K562 (cell line): Measurements from ENCODE around the gene GAK. TPM values are rescaled to one million over a fixed set of nuclear protein-coding genes. Genes with fewer than 3 reads are reported as not detected.

Source experiments
- ATAC-seq: fragments of 200-7000 bp; cut with Tn5 transposase; 3 replicates; pipeline ENCODE4 v1.9.1; 2020; ENCODE audit warnings: moderate library complexity
- BruUV-seq: library from RNA; stranded (reverse); fragments of 400-500 nt; replicated peaks from 2 replicates; lab custom pipeline; 2021; lab: Mats Ljungman, UMichigan
- CTCF ChIA-PET: fragments of 300-600 bp; formaldehyde crosslinking; extraction: SDS; loops from one replicate; lab custom pipeline; 2021; ENCODE audit warnings: low intra/inter-chr PET ratio; lab: Yijun Ruan, JAX
- POLR2A ChIA-PET: fragments of 300-600, 350-650 bp; sonication (Branson Sonifier 250); formaldehyde crosslinking; extraction: SDS; loops from one replicate; lab custom pipeline; 2021; ENCODE audit warnings: antibody characterized with exemption, inconsistent platforms; lab: Yijun Ruan, JAX
- DNase-seq, 4 experiments: peaks; one replicate each; pipeline versions ENCODE4 v3.0.0 to v3.0.0-alpha.2; 2011 to 2018; ENCODE audit warnings: low spot score in 3 of 4, mixed read lengths in 3 of 4; ENCODE audit errors: extremely low read depth in 1 of 4
- FAIRE-seq: peaks from 2 replicates; lab custom pipeline; 2011; peaks lifted over from hg19 to GRCh38; lab: Jason Lieb, UNC
- H2AFZ ChIP-seq: 2 replicates; pipeline ENCODE4 v1.6.0; 2011; ENCODE audit warnings: low read depth, low read length, control low read depth, inconsistent platforms
- H3K27ac ChIP-seq: fragments of 200-600 bp; 3 replicates; pipeline ENCODE4 v1.8.0; 2011; ENCODE audit warnings: low read depth, mild to moderate bottlenecking, control low read depth, inconsistent platforms, low read length, moderate library complexity, mixed read lengths; ENCODE audit errors: extremely low read depth
- H3K27me3 ChIP-seq, 2 experiments: fragments of 300-600 bp in 1 of 2; 2 replicates in 1 of 2; 3 replicates in 1 of 2; pipeline versions ENCODE4 v1.6.0 to v1.8.0; 2011; ENCODE audit warnings: inconsistent platforms in 2 of 2, low read length in 2 of 2, mild to moderate bottlenecking in 1 of 2, mixed read lengths in 1 of 2, moderate library complexity in 1 of 2; ENCODE audit not compliant: control insufficient read depth in 2 of 2, insufficient read depth in 2 of 2
- H3K36me3 ChIP-seq: fragments of 300-600 bp; 3 replicates; pipeline ENCODE4 v1.8.0; 2011; ENCODE audit warnings: mild to moderate bottlenecking, low read length, inconsistent platforms; ENCODE audit not compliant: control insufficient read depth, insufficient read depth
- H3K4me1 ChIP-seq, 2 experiments: fragments of 200-600 bp in 1 of 2; replicated peaks in 1 of 2; 2 replicates in 1 of 2; 3 replicates in 1 of 2; pipeline versions ENCODE4 v1.5.1 to v1.8.0; 2011; ENCODE audit warnings: inconsistent platforms in 2 of 2, low read length in 2 of 2, mild to moderate bottlenecking in 1 of 2, mixed read lengths in 1 of 2, moderate library complexity in 1 of 2; ENCODE audit not compliant: control insufficient read depth in 2 of 2, insufficient read depth in 2 of 2
- H3K4me2 ChIP-seq: 2 replicates; pipeline ENCODE4 v1.6.1; 2011; ENCODE audit warnings: low read length, control low read depth, inconsistent platforms, mixed read lengths; ENCODE audit not compliant: insufficient read depth
- H3K4me3 ChIP-seq: fragments of 200-600 bp; sonication (generic), shearing (Covaris generic); 2 replicates; pipeline ENCODE4 v1.5.1; 2016; ENCODE audit warnings: control low read depth, inconsistent platforms
- H3K79me2 ChIP-seq: fragments of 200-600 bp; 3 replicates; pipeline ENCODE4 v1.8.0; 2011; ENCODE audit warnings: low read length, inconsistent platforms; ENCODE audit not compliant: control insufficient read depth, insufficient read depth
- H3K9ac ChIP-seq, 2 experiments: 2 replicates each; pipeline versions ENCODE4 v1.6.0 to v1.6.1; 2011; ENCODE audit warnings: low read depth in 2 of 2, low read length in 2 of 2, control low read depth in 1 of 2, inconsistent platforms in 1 of 2, mild to moderate bottlenecking in 1 of 2, mixed read lengths in 1 of 2; ENCODE audit not compliant: insufficient read depth in 1 of 2
- H3K9me1 ChIP-seq: one replicate; pipeline ENCODE4 v1.6.0; 2011; ENCODE audit warnings: inconsistent platforms, mild to moderate bottlenecking, low read length, moderate library complexity; ENCODE audit not compliant: control insufficient read depth, insufficient read depth
- H3K9me3 ChIP-seq: replicated peaks from 2 replicates; pipeline ENCODE4 v1.5.1; 2011; ENCODE audit warnings: low read depth, low read length, inconsistent platforms; ENCODE audit not compliant: control insufficient read depth, insufficient read depth
- H4K20me1 ChIP-seq: replicated peaks from 2 replicates; pipeline ENCODE4 v1.6.1; 2011; ENCODE audit warnings: low read length, inconsistent platforms, mixed read lengths; ENCODE audit not compliant: control insufficient read depth, insufficient read depth
- MYNN ChIP-seq, 2 experiments: sonication (generic); formaldehyde crosslinking in 1 of 2; IDR thresholded peaks; 2 replicates each; pipeline versions ENCODE4 v1.5.0 to v1.6.1; 2016 to 2020; ENCODE audit warnings: antibody characterized with exemption in 1 of 2, missing genetic modification reagents in 1 of 2
- NR0B1 ChIP-seq: fragments of 450-650 bp; IDR thresholded peaks from one replicate; pipeline ENCODE4 v1.6.1; 2018; ENCODE audit warnings: mild to moderate bottlenecking, moderate library complexity; ENCODE audit not compliant: partially characterized antibody
- POLR2G ChIP-seq: fragments of 200-400 bp; formaldehyde crosslinking; IDR thresholded peaks from 2 replicates; pipeline ENCODE4 v1.6.1; 2017; ENCODE audit warnings: low read depth, mild to moderate bottlenecking, antibody characterized with exemption, low read length, moderate library complexity
- PYGO2 ChIP-seq: fragments of 450-650 bp; IDR thresholded peaks from 2 replicates; pipeline ENCODE4 v1.6.1; 2016; ENCODE audit warnings: mild to moderate bottlenecking, missing genetic modification characterization, moderate library complexity, missing compliant biosample characterization
- SAFB2 ChIP-seq: fragments of 200-400 bp; formaldehyde crosslinking; IDR thresholded peaks from 2 replicates; pipeline ENCODE4 v1.6.1; 2018; ENCODE audit warnings: borderline replicate concordance, low read length, low read depth, moderate library complexity; ENCODE audit not compliant: severe bottlenecking
- SLC30A9 ChIP-seq: fragments of 250-450 bp; sonication (Bioruptor Pico); IDR thresholded peaks from 2 replicates; pipeline ENCODE4 v1.8.0; 2022; ENCODE audit warnings: mild to moderate bottlenecking, moderate library complexity
- THRAP3 ChIP-seq: fragments of 450-650 bp; IDR thresholded peaks from 2 replicates; pipeline ENCODE4 v1.6.1; 2016; ENCODE audit warnings: mild to moderate bottlenecking, inconsistent platforms, borderline replicate concordance
- ZNF436 ChIP-seq: fragments of 250-450, 450-650 bp; sonication (Bioruptor Pico); formaldehyde crosslinking; IDR thresholded peaks from 2 replicates; pipeline ENCODE4 v1.7.0; 2020; ENCODE audit warnings: mild to moderate bottlenecking
- ZNF445 ChIP-seq: fragments of 250-450 bp; sonication (Bioruptor Pico); IDR thresholded peaks from 2 replicates; pipeline ENCODE4 v1.4.0; 2020; ENCODE audit warnings: low read depth, mild to moderate bottlenecking, moderate library complexity
- WGBS: fragments of 100-300 bp; shearing (Covaris generic); methylation state at CpG from one replicate; pipeline ENCODE4 v1.1.6; 2016; ENCODE audit warnings: low coverage, mixed read lengths; ENCODE audit not compliant: insufficient coverage; ENCODE audit errors: missing lambda C conversion rate; 5-methylcytosine and 5-hydroxymethylcytosine counted together
- in situ Hi-C: fragments of 300-500 bp; cut with MboI; formaldehyde crosslinking; loops from 4 replicates; pipeline ENCODE4 v1.15.0; 2018; ENCODE audit warnings: inconsistent platforms, mixed read lengths
- intact Hi-C: fragments of 100-400 bp; cut with micrococcal nuclease; formaldehyde crosslinking; loops from 2 replicates; pipeline ENCODE4 v1.14.2; 2022
- polyA plus RNA-seq, 8 experiments: library from polyadenylated mRNA; depleted of rRNA in 4 of 8; stranded (reverse) in 5 of 8; unstranded in 3 of 8; fragments of >200 nt; fragmentation: Nextera tagmentation in 2 of 8; fragmentation: Illumina TruSeq in 1 of 8; extraction: Ambion mirVana in 2 of 8; extraction: Trizol in 1 of 8; gene quantifications; 2 replicates each; pipeline versions ENCODE4 v1.2.1 to v1.2.3, GENCODE V29; 2011 to 2014; ENCODE audit warnings: inconsistent platforms in 1 of 8, missing spikeins in 1 of 8
- total RNA-seq, 7 experiments: library from RNA; depleted of rRNA in 6 of 7; stranded (reverse); fragments of >200 nt in 6 of 7; fragmentation: Illumina TruSeq in 2 of 7; extraction: Trizol in 2 of 7; gene quantifications; 2 replicates each; pipeline versions ENCODE4 v1.2.1 to v1.2.3, GENCODE V29; 2011 to 2021; ENCODE audit warnings: low replicate concordance in 1 of 7

GAK gene
- total and polyA plus RNA-seq, 9 of the 15 experiments (the other 6 are each of a cell fraction or from before 2014, with no cell fraction given): 1.3 to 102 (median 16.2) TPM

GRCh38 chr4:909821-910220 is 22.3 kb downstream of the GAK start (continued):
- TF ChIP-seq ZNF436 (CRISPR knock-in tag) (no peak), SAFB2 (no peak), MYNN (IDR thresholded peaks at IDR 0.05) (no peak), MYNN (CRISPR knock-in tag; IDR thresholded peaks at IDR 0.05) (no peak), NR0B1 (no peak), THRAP3 (no peak), SLC30A9 (CRISPR knock-in tag) (no peak)

- ATAC-seq (no peak), FAIRE-seq (no peak), DNase-seq (no peak)
- ChIA-PET CTCF (no interaction called here), POLR2A (interaction anchor here (1.0 to 1.2 kb wide), 2 partner anchors 9 to 23 kb away, joined by 3 to 4 read pairs; partner anchors contain the start of genes GAK and TMEM175)
- intact Hi-C loops: no loop called here
- in situ Hi-C loops: no loop called here
- Histone ChIP-seq H3K9me1 (no peaks in the 10 kb centered on the region), H4K20me1 (no peaks in the 10 kb centered on the region), H3K79me2 (peaks cover 7% of the 10 kb centered on the region; the same call in 2 of the 3 replicates), H3K4me1 (peaks cover 0 to 16% of the 10 kb centered on the region in 2 experiments; a peak in 1 of 5 replicates), H3K27ac (no peak overlapping the region), H3K27me3 (no peaks in the 10 kb centered on the region), H2AFZ (no peak overlapping the region), H3K4me2 (no peak overlapping the region), H3K9me3 (peaks cover 5% of the 10 kb centered on the region; the same call in 1 of the 2 replicates), H3K4me3 (no peak overlapping the region), H3K9ac (no peak overlapping the region), H3K36me3 (peaks cover 66% of the 10 kb centered on the region; the same call in 2 of the 3 replicates)
- BruUV-seq: no TSS peak
- 97% methylated on average over 19 of the region's 26 CpGs for WGBS
- TF ChIP-seq PYGO2 (tag): no peak
- TF ChIP-seq ZNF445 (CRISPR knock-in tag): no peak
- peak; percentile 18; the same call in 1 of the 2 replicates for TF ChIP-seq POLR2G
These were observed 23.0 kb downstream of the GAK start for GRCh38 chr4:909131-909571.
